AG09309 (cell line): Measurements from ENCODE around the gene TTLL4.
A peak's percentile ranks its signal among the peaks of the same experiment; 100 is the strongest.
"Not testable (repeated sequence)": the region's sequence is repeated elsewhere in the genome, so short reads cannot be mapped to it uniquely, and the experiment has no call there.

Experiments used
- DNase-seq: peaks from one replicate; pipeline ENCODE4 v3.0.0-alpha.2; 2010; ENCODE audit warnings: low read depth
- H3K4me3 ChIP-seq: 2 replicates; pipeline ENCODE4 v1.5.1; 2011; ENCODE audit warnings: mild to moderate bottlenecking, low read depth, low read length, moderate library complexity; ENCODE audit not compliant: control insufficient read depth
- CTCF ChIP-seq: IDR thresholded peaks from 2 replicates; pipeline ENCODE4 v1.5.1; 2011; ENCODE audit warnings: mild to moderate bottlenecking, low read depth, low read length, inconsistent platforms; ENCODE audit not compliant: insufficient read depth, control insufficient read depth; ENCODE audit errors: missing control alignments

Gene TTLL4

GRCh38 chr2:218761795-218762194 is 51.2 kb downstream of the TTLL4 start:
- DNase-seq, result no peak
- TF ChIP-seq CTCF, result no peak
- no peak overlapping the region for H3K4me3 ChIP-seq

GRCh38 chr2:218772759-218773158 is 62.1 kb downstream of the TTLL4 start:
- not testable (repeated sequence) for H3K4me3 ChIP-seq, DNase-seq

GRCh38 chr2:218773881-218774280 is 63.2 kb downstream of the TTLL4 start:
- no peak for TF ChIP-seq CTCF
- no peak for DNase-seq
- H3K4me3 ChIP-seq, result no peak overlapping the region

GRCh38 chr2:218776488-218776887 is 65.9 kb downstream of the TTLL4 start:
- no peak for TF ChIP-seq CTCF
- no peak overlapping the region for H3K4me3 ChIP-seq
- no peak for DNase-seq

GRCh38 chr2:218777276-218777990 is 66.8 kb downstream of the TTLL4 start:
- no peak for TF ChIP-seq CTCF
- no peak for DNase-seq
- H3K4me3 ChIP-seq, result no peak overlapping the region

GRCh38 chr2:218780046-218780445 is 69.4 kb downstream of the TTLL4 start:
- no peak for TF ChIP-seq CTCF
- no peak for DNase-seq
- no peak overlapping the region for H3K4me3 ChIP-seq

GRCh38 chr2:218780851-218781690 is 70.4 kb downstream of the TTLL4 start:
- no peak for DNase-seq
- peak overlapping the region; percentile 39 for H3K4me3 ChIP-seq
- TF ChIP-seq CTCF, result no peak
